HepG2 (cell line): ENCODE data around the gene KREMEN1. TPM values are rescaled to one million over a fixed set of nuclear protein-coding genes. Genes with fewer than 3 reads are reported as not detected.
A peak's percentile ranks its signal among the peaks of the same experiment; 100 is the strongest.

ENCODE experiments used
- CBFB ChIP-seq: sonication (generic); formaldehyde crosslinking; IDR thresholded peaks from 2 replicates; pipeline ENCODE4 v1.4.0; 2020; ENCODE audit warnings: missing genetic modification reagents
- FOSL2 ChIP-seq: sonication (generic); formaldehyde crosslinking; IDR thresholded peaks from 2 replicates; pipeline ENCODE4 v1.4.0; 2020; ENCODE audit warnings: missing genetic modification reagents
- FOXA3 ChIP-seq: IDR thresholded peaks from 2 replicates; pipeline ENCODE4 v1.6.1; 2016; ENCODE audit warnings: missing genetic modification reagents, missing compliant biosample characterization
- FOXK2 ChIP-seq: fragments of 450-650 bp; IDR thresholded peaks from 2 replicates; pipeline ENCODE4 v1.6.1; 2016
- ISX ChIP-seq: sonication (generic); formaldehyde crosslinking; conservative IDR thresholded peaks from 2 replicates; pipeline ENCODE4 v1.5.0; 2020; ENCODE audit warnings: missing genetic modification reagents
- MIER3 ChIP-seq: IDR thresholded peaks from 2 replicates; pipeline ENCODE4 v1.6.1; 2016; ENCODE audit warnings: missing compliant biosample characterization, borderline replicate concordance
- PAF1 ChIP-seq: IDR thresholded peaks from 2 replicates; pipeline ENCODE4 v1.6.1; 2016; ENCODE audit warnings: missing genetic modification reagents, missing compliant biosample characterization
- PAWR ChIP-seq: sonication (generic); formaldehyde crosslinking; IDR thresholded peaks from 2 replicates; pipeline ENCODE4 v1.4.0; 2020; ENCODE audit warnings: missing genetic modification reagents, mild to moderate bottlenecking, borderline replicate concordance
- RARA ChIP-seq: IDR thresholded peaks from 2 replicates; pipeline ENCODE4 v1.6.1; 2016; ENCODE audit warnings: missing genetic modification reagents, missing compliant biosample characterization
- SMAD3 ChIP-seq: sonication (generic); formaldehyde crosslinking; IDR thresholded peaks from 2 replicates; pipeline ENCODE4 v1.4.0; 2020; ENCODE audit warnings: missing genetic modification reagents
- SMC3 ChIP-seq: IDR thresholded peaks from 2 replicates; pipeline ENCODE4 v1.6.1; 2011; ENCODE audit warnings: low read length, improper control_type of control experiment
- ZNF629 ChIP-seq: sonication (generic); formaldehyde crosslinking; conservative IDR thresholded peaks from 2 replicates; pipeline ENCODE4 v1.5.0; 2020; ENCODE audit warnings: missing genetic modification reagents
- polyA plus RNA-seq, 8 experiments: library from polyadenylated mRNA; depleted of rRNA in 3 of 8; stranded (reverse) in 7 of 8; unstranded in 1 of 8; fragments of >200 nt; fragmentation: Illumina TruSeq in 4 of 8; extraction: Trizol in 4 of 8; gene quantifications; 2 replicates each; pipeline versions ENCODE4 v1.2.1 to v1.2.3, GENCODE V29; 2011 to 2016; ENCODE audit warnings: low read depth in 4 of 8, missing spikeins in 1 of 8, mixed read lengths in 1 of 8; ENCODE audit not compliant: insufficient read depth in 1 of 8
- total RNA-seq, 5 experiments: library from RNA; depleted of rRNA; stranded (reverse); fragments of >200 nt; fragmentation: Illumina TruSeq; extraction: Trizol; gene quantifications; 2 replicates each; pipeline ENCODE4 v1.2.3, GENCODE V29; 2016; ENCODE audit warnings: low read depth in 1 of 5
- TF ChIP-seq, protein P1 (sequence below): sonication (generic); formaldehyde crosslinking; conservative IDR thresholded peaks from 2 replicates; pipeline ENCODE4 v1.5.0; 2020; ENCODE audit warnings: missing genetic modification reagents
- TF ChIP-seq, protein P2 (sequence below): sonication (generic); formaldehyde crosslinking; IDR thresholded peaks from 2 replicates; pipeline ENCODE4 v1.4.0; 2020; ENCODE audit warnings: low read depth, missing genetic modification reagents
- TF ChIP-seq, protein P3 (sequence below): sonication (generic); formaldehyde crosslinking; IDR thresholded peaks from 2 replicates; pipeline ENCODE4 v1.4.0; 2020; ENCODE audit warnings: missing genetic modification reagents
- TF ChIP-seq, protein P4 (sequence below): sonication (generic); formaldehyde crosslinking; IDR thresholded peaks from 2 replicates; pipeline ENCODE4 v1.8.1; 2023; ENCODE audit warnings: missing genetic modification reagents, mild to moderate bottlenecking, borderline replicate concordance
- TF ChIP-seq, protein P5 (sequence below): IDR thresholded peaks from 2 replicates; pipeline ENCODE4 v1.4.0; 2020; ENCODE audit warnings: mild to moderate bottlenecking, missing genetic modification reagents

Gene KREMEN1
- total and polyA plus RNA-seq, 2 of the 13 experiments (the other 11 are each of a cell fraction or from before 2014, with no cell fraction given), result 9.8 to 13.8 TPM

DNA sequence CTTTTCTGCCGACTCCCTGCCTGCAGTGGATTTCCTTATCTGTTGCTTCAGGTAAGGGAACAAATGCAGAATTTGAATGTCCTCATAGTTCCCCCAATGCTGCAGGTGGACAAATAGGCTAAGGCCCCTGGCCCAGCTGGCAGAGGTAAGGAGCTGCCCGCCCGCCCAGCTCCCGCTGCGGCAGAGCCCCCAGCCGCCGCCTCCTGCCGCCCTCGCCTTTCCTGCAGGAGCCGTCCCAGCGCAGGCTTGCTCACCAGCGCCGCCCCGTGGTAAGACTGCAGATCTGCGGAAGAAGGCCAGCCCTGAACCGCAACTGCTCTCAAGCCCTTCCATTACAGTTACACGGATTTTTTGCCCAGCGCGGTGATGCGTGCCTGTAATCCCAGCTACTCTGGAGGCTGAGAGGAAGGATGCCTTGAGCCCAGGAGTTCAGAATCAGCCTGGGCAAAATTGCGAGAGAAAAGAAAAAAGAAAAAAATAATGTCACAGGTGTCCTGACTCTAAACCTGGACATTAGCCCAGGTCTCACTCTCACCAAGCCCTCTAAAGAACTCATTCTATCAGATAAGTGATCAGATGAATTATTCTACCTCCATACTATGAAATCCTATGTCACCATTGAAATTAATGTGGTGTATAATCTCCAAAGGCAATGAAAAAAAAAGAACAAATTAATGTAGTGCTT is 81.7 kb downstream of the KREMEN1 start (continued):
- no peak for TF ChIP-seq SMAD3 (CRISPR knock-in tag)
- TF ChIP-seq PAWR (CRISPR knock-in tag), result no peak
- no peak for TF ChIP-seq ISX
- TF ChIP-seq, protein P1, sequence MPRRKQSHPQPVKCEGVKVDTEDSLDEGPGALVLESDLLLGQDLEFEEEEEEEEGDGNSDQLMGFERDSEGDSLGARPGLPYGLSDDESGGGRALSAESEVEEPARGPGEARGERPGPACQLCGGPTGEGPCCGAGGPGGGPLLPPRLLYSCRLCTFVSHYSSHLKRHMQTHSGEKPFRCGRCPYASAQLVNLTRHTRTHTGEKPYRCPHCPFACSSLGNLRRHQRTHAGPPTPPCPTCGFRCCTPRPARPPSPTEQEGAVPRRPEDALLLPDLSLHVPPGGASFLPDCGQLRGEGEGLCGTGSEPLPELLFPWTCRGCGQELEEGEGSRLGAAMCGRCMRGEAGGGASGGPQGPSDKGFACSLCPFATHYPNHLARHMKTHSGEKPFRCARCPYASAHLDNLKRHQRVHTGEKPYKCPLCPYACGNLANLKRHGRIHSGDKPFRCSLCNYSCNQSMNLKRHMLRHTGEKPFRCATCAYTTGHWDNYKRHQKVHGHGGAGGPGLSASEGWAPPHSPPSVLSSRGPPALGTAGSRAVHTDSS, result no peak
- no peak for TF ChIP-seq ZNF629 (CRISPR knock-in tag)
- TF ChIP-seq PAF1, result no peak
- TF ChIP-seq FOSL2 (CRISPR knock-in tag), result peak; percentile 48; the same call in 1 of the 2 replicates
- TF ChIP-seq FOXK2, result no peak
- TF ChIP-seq, protein P2, sequence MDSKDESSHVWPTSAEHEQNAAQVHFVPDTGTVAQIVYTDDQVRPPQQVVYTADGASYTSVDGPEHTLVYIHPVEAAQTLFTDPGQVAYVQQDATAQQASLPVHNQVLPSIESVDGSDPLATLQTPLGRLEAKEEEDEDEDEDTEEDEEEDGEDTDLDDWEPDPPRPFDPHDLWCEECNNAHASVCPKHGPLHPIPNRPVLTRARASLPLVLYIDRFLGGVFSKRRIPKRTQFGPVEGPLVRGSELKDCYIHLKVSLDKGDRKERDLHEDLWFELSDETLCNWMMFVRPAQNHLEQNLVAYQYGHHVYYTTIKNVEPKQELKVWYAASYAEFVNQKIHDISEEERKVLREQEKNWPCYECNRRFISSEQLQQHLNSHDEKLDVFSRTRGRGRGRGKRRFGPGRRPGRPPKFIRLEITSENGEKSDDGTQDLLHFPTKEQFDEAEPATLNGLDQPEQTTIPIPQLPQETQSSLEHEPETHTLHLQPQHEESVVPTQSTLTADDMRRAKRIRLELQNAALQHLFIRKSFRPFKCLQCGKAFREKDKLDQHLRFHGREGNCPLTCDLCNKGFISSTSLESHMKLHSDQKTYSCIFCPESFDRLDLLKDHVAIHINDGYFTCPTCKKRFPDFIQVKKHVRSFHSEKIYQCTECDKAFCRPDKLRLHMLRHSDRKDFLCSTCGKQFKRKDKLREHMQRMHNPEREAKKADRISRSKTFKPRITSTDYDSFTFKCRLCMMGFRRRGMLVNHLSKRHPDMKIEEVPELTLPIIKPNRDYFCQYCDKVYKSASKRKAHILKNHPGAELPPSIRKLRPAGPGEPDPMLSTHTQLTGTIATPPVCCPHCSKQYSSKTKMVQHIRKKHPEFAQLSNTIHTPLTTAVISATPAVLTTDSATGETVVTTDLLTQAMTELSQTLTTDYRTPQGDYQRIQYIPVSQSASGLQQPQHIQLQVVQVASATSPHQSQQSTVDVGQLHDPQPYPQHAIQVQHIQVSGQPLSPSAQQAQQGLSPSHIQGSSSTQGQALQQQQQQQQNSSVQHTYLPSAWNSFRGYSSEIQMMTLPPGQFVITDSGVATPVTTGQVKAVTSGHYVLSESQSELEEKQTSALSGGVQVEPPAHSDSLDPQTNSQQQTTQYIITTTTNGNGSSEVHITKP, result no peak
- TF ChIP-seq, protein P3, sequence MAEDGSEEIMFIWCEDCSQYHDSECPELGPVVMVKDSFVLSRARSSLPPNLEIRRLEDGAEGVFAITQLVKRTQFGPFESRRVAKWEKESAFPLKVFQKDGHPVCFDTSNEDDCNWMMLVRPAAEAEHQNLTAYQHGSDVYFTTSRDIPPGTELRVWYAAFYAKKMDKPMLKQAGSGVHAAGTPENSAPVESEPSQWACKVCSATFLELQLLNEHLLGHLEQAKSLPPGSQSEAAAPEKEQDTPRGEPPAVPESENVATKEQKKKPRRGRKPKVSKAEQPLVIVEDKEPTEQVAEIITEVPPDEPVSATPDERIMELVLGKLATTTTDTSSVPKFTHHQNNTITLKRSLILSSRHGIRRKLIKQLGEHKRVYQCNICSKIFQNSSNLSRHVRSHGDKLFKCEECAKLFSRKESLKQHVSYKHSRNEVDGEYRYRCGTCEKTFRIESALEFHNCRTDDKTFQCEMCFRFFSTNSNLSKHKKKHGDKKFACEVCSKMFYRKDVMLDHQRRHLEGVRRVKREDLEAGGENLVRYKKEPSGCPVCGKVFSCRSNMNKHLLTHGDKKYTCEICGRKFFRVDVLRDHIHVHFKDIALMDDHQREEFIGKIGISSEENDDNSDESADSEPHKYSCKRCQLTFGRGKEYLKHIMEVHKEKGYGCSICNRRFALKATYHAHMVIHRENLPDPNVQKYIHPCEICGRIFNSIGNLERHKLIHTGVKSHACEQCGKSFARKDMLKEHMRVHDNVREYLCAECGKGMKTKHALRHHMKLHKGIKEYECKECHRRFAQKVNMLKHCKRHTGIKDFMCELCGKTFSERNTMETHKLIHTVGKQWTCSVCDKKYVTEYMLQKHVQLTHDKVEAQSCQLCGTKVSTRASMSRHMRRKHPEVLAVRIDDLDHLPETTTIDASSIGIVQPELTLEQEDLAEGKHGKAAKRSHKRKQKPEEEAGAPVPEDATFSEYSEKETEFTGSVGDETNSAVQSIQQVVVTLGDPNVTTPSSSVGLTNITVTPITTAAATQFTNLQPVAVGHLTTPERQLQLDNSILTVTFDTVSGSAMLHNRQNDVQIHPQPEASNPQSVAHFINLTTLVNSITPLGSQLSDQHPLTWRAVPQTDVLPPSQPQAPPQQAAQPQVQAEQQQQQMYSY, result no peak
- TF ChIP-seq, protein P4, sequence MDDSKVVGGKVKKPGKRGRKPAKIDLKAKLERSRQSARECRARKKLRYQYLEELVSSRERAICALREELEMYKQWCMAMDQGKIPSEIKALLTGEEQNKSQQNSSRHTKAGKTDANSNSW (CRISPR knock-in tag), result no peak
- TF ChIP-seq SMC3, result peak; percentile 70
- TF ChIP-seq RARA (CRISPR knock-in tag), result peak; percentile 27; the same call in 1 of the 2 replicates
- TF ChIP-seq CBFB, result peak; percentile 76; the same call in 1 of the 2 replicates
- TF ChIP-seq MIER3 (CRISPR knock-in tag), result no peak
- TF ChIP-seq FOXA3, result peak; percentile 26; the same call in 1 of the 2 replicates
- TF ChIP-seq, protein P5, sequence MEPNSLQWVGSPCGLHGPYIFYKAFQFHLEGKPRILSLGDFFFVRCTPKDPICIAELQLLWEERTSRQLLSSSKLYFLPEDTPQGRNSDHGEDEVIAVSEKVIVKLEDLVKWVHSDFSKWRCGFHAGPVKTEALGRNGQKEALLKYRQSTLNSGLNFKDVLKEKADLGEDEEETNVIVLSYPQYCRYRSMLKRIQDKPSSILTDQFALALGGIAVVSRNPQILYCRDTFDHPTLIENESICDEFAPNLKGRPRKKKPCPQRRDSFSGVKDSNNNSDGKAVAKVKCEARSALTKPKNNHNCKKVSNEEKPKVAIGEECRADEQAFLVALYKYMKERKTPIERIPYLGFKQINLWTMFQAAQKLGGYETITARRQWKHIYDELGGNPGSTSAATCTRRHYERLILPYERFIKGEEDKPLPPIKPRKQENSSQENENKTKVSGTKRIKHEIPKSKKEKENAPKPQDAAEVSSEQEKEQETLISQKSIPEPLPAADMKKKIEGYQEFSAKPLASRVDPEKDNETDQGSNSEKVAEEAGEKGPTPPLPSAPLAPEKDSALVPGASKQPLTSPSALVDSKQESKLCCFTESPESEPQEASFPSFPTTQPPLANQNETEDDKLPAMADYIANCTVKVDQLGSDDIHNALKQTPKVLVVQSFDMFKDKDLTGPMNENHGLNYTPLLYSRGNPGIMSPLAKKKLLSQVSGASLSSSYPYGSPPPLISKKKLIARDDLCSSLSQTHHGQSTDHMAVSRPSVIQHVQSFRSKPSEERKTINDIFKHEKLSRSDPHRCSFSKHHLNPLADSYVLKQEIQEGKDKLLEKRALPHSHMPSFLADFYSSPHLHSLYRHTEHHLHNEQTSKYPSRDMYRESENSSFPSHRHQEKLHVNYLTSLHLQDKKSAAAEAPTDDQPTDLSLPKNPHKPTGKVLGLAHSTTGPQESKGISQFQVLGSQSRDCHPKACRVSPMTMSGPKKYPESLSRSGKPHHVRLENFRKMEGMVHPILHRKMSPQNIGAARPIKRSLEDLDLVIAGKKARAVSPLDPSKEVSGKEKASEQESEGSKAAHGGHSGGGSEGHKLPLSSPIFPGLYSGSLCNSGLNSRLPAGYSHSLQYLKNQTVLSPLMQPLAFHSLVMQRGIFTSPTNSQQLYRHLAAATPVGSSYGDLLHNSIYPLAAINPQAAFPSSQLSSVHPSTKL, result peak; percentile 48; the same call in 1 of the 2 replicates
